ENCODE measurements around the gene CEMIP2. TPM values are rescaled to one million over a fixed set of nuclear protein-coding genes. Genes with fewer than 3 reads are reported as not detected.
"Not testable (repeated sequence)": the region's sequence is repeated elsewhere in the genome, so short reads cannot be mapped to it uniquely, and the experiment has no call there.

The CEMIP2 gene
- polyA plus RNA-seq, 4 donors, result 24.6 to 31.8 (median 27.5) TPM

GRCh38 chr9:71719562-71719961 is 48.8 kb downstream of the CEMIP2 start:
- DNase-seq (ENCODE audit: low read depth in 4 of 4, low spot score in 3 of 4), result no peak

GRCh38 chr9:71719088-71719487 is 49.2 kb downstream of the CEMIP2 start:
- no peak for DNase-seq (ENCODE audit: low read depth in 4 of 4, low spot score in 3 of 4)

GRCh38 chr9:71716138-71716909 is 52.0 kb downstream of the CEMIP2 start:
- DNase-seq (ENCODE audit: low read depth in 4 of 4, low spot score in 3 of 4), result no peak

DNA sequence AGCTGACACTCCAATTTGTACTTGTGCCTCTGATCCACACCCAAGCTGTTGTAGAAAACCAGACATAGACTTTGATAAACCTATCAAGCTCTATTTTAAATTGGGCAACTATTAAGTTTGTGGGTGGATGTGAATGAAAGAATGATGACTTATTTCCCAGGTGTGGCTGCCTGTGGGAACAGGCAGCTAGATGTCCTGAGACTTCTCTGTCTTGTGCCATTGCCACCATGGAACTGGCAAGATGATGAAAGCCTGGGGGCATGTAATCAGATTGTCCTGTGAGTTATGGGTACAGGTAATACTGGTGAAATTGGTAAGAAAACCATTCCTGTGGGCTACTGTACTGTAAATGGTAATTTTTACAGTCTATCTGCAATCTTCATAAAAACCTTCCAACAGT is 57.5 kb downstream of the CEMIP2 start:
- DNase-seq (ENCODE audit: low read depth in 4 of 4, low spot score in 3 of 4), result no peak

DNA sequence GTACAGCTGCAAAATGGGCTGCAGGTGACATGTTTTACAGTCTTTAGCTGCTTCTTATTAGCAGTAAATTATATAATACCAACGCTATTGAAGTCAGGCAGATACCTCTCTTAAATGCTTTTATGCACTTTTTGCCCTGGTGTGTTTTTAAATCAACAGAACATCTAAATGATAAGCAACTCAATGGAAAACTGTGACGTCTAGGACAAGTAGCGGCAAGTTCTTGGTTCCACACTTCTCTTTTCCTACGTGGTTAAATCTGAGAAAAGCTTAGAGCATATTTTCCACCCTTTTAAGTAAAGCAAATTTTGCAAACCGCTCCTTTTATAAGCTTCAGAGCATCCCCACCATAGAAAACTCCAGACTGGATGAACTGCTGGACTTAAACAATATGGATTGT is 58.1 kb downstream of the CEMIP2 start:
- DNase-seq (ENCODE audit: low read depth in 4 of 4, low spot score in 3 of 4), result no peak

- no peak for DNase-seq (ENCODE audit: low read depth in 4 of 4, low spot score in 3 of 4)
These were observed 58.9 kb downstream of the CEMIP2 start for GRCh38 chr9:71709384-71709783.

DNA sequence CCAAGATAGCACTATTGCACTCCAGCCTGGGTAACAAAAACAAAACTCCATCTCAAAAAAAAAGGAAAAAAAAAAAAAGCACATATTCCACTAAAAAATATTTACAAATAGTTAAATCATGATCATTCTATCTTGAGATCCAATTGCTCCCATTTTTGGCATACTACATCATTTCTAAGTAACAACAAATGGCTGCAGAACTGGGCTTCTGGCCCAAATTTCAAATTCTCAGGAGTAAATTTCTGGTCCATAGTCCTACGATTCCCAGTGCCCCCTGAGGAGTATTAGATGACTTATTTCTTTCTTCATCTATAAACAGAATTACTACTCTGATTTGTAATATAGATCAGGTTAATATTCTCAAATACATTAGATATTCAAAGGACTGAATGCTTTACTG is 62.1 kb downstream of the CEMIP2 start:
- DNase-seq (ENCODE audit: low read depth in 4 of 4, low spot score in 3 of 4), result no peak

DNA sequence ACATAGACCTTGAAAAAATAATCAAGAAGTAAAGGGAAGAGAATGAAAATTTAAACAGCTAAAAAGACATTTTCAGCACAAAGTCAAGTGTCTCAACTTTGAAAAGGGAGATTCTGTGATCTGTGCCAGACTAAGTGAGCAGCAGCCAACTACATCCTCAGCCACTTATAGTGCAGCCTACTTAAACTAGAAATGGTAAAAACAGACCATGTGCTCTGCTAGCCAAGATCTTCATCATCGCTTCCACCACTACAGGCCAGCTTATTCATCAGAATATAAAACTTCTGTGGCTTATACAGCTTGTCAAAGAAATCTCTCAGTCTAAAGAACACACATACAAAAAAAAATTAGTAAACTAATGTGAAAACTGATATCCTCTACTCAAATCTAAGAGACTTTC is 63.5 kb downstream of the CEMIP2 start:
- DNase-seq (ENCODE audit: low read depth in 4 of 4, low spot score in 3 of 4), result no peak

- DNase-seq (ENCODE audit: low read depth in 4 of 4, low spot score in 3 of 4), result no peak
These were observed 65.0 kb downstream of the CEMIP2 start for GRCh38 chr9:71703172-71703872.

- no peak for DNase-seq (ENCODE audit: low read depth in 4 of 4, low spot score in 3 of 4)
These were observed 70.4 kb downstream of the CEMIP2 start for GRCh38 chr9:71697882-71698281.

DNA sequence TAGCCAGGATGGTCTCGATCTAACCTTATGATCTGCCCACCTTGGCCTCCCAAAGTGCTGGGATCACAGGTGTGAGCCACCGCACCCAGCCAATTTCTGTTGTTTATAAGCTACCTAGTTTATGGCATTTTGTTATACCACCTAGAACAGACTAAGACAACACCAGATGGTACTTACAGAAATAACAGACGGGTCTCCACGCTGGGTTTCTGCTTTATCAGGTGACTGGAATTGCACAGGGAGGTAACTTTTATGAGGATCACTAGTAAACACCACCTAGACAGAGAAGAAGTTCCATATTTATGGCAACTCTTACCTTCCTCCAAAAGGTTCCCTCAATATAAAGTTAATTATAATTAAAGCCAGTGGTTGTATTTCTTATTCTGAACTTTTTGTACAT is 74.0 kb downstream of the CEMIP2 start:
- DNase-seq (ENCODE audit: low read depth in 4 of 4, low spot score in 3 of 4), result no peak

GRCh38 chr9:71693607-71694006 is 74.7 kb downstream of the CEMIP2 start:
- no peak for DNase-seq (ENCODE audit: low read depth in 4 of 4, low spot score in 3 of 4)

DNA sequence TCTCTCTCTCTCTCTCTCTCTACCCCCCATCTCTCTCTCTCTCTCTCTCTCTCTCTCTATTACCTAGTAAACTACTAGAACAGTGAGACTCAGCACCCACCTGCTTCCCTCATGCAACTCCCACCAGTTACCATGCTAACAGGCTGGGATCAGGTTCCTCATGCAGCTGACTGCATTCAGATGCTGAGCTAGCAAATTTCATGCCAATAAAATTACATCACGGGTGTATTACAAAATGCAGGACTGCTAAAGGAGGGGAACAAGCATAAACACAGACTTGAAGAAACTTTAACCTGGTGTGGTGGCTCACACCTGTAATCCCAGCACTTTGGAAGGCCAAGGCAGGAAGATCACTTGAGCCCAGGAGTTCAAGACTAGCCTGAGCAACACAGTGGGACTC is 76.0 kb downstream of the CEMIP2 start:
- DNase-seq (ENCODE audit: low read depth in 4 of 4, low spot score in 3 of 4), result no peak

DNA sequence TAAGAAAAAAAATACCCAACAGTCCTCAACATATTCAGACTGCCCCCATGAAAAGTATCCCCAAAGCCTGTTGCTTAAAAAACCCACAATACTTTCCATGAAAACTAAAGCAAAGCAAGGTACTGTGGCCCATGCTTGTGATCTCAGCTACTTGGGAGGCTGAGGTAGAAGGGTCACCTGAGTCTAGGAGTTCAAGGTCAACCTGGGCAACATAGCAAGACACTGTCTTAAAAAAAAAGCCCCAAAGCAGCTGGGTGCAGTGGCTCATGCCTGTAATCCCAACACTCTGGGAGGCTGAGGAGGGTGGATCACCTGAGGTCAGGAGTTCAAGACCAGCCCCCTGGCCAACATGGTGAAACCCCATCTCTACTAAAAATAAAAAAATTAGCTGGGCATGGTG is 76.7 kb downstream of the CEMIP2 start:
- DNase-seq (ENCODE audit: low read depth in 4 of 4, low spot score in 3 of 4), result not testable (repeated sequence)

- no peak for DNase-seq (ENCODE audit: low read depth in 4 of 4, low spot score in 3 of 4)
These were observed 77.5 kb downstream of the CEMIP2 start for GRCh38 chr9:71690689-71691435.

GRCh38 chr9:71690063-71690688 is 78.1 kb downstream of the CEMIP2 start:
- no peak for DNase-seq (ENCODE audit: low read depth in 4 of 4, low spot score in 3 of 4)

DNA sequence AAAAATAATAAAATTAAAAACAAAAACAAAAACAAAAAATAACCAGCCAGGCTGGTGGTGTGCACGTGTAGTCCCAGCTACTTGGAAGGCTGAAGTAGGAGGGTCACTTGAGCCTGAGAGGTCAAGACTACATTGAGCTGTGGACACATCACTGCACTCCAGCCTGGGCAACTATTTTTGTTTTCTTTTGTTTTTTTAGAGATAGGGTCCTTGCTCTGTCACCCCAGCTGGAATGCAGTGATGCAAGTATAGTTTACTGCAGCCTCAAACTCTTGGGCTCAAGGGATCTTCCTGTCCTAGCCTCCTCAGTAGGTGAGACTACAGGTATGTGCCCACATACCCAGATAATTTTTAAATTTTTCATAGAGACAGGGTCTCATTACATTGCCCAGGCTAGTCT is 80.6 kb downstream of the CEMIP2 start:
- DNase-seq (ENCODE audit: low read depth in 4 of 4, low spot score in 3 of 4), result no peak

DNA sequence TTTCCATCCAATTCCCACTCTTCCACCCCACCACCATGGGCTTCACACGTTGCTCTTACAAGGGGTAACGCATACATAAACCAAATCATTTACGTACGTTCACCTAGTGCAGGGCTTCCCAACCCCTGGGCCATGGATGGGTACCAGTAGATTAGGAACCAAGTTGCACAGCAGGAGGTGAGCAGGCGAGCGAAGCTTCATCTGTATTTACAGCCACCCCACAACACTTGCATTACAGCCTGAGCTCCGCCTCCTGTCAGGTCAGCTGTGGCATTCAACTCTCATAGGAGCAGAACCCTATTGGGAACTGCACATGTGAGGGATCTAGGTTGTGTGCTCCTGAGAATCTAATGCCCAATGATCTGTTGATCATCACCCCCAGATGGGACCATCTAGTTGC is 82.3 kb downstream of the CEMIP2 start:
- no peak for DNase-seq (ENCODE audit: low read depth in 4 of 4, low spot score in 3 of 4)

DNA sequence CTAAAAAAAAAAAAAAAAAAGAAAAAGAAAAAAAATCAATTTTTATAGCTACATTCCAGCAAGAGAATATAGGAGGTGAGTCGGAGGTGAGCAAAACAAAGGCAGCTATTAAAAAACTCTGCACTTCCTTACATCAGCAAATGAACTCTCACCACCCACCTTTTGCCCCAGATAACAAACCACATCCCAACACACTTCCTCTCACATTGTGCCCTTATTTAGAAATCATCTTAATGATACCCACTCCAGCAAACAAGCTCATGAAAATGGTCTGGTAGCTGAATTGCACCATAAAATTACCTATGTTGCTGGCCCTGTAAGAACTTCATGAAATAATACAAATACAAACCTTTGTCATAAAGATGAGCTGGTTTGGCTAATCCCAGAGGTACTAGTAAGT is 82.9 kb downstream of the CEMIP2 start:
- DNase-seq (ENCODE audit: low read depth in 4 of 4, low spot score in 3 of 4), result no peak

DNA sequence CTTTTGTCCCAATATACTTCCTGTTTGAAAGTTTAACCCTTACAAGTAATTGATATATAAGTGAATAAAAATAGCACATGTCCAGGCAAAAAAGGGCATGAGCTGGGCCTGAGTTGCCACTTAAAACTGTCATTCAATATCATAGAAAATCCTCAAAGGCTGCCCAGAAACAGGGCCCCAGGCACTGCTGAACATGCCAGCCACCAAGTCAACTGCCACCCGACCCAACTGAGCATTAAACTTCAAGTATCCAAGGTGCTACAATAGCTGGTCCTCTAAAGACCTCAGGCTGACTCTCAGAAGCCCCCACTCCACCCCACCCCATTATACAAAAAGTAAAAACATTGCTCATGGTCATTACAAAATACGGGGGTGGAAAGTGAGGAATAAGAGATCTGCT is 83.7 kb downstream of the CEMIP2 start:
- no peak for DNase-seq (ENCODE audit: low read depth in 4 of 4, low spot score in 3 of 4)

GRCh38 chr9:71683598-71684235 is 84.6 kb downstream of the CEMIP2 start:
- no peak for DNase-seq (ENCODE audit: low read depth in 4 of 4, low spot score in 3 of 4)

All from right renal pelvis (tissue), 4 donors.